MM.1S (cell line): ENCODE measurements around the gene PAPSS2.

ENCODE experiments used
- DNase-seq: peaks from one replicate; pipeline ENCODE4 v3.0.0-alpha.2; 2015
- H2AFZ ChIP-seq: fragments of 300-600 bp; sonication (generic); 2 replicates; pipeline ENCODE4 v1.6.0; 2016; ENCODE audit warnings: antibody characterized with exemption, low read length
- H3F3A ChIP-seq: fragments of 300-600 bp; sonication (generic); 2 replicates; pipeline ENCODE4 v1.6.1; 2016; ENCODE audit warnings: mild to moderate bottlenecking, antibody characterized with exemption, low read length, moderate library complexity, mixed read lengths; ENCODE audit not compliant: insufficient read depth
- H3K27ac ChIP-seq: fragments of 300-600 bp; sonication (generic); 2 replicates; pipeline ENCODE4 v1.5.1; 2016; ENCODE audit warnings: mild to moderate bottlenecking, low read length
- H3K27me3 ChIP-seq: fragments of 300-600 bp; sonication (generic); replicated peaks from 2 replicates; pipeline ENCODE4 v1.6.0; 2016; ENCODE audit warnings: low read length; ENCODE audit not compliant: insufficient read depth
- H3K36me3 ChIP-seq: fragments of 300-600 bp; sonication (generic); replicated peaks from 2 replicates; pipeline ENCODE4 v1.6.1; 2016; ENCODE audit warnings: mild to moderate bottlenecking, low read length, mixed read lengths; ENCODE audit not compliant: insufficient read depth
- H3K4me1 ChIP-seq: fragments of 300-600 bp; sonication (generic); 2 replicates; pipeline ENCODE4 v1.6.1; 2016; ENCODE audit warnings: low read length, mixed read lengths
- H3K4me2 ChIP-seq: fragments of 300-600 bp; sonication (generic); 2 replicates; pipeline ENCODE4 v1.6.0; 2016; ENCODE audit warnings: low read depth, low read length
- H3K4me3 ChIP-seq: fragments of 300-600 bp; sonication (generic); 2 replicates; pipeline ENCODE4 v1.5.1; 2016; ENCODE audit warnings: low read length, mixed read lengths
- H3K79me2 ChIP-seq: fragments of 300-600 bp; sonication (generic); 2 replicates; pipeline ENCODE4 v1.6.1; 2016; ENCODE audit warnings: mixed run types, low read length, mixed read lengths
- H3K9ac ChIP-seq: fragments of 300-600 bp; sonication (generic); 2 replicates; pipeline ENCODE4 v1.6.1; 2016; ENCODE audit warnings: low read length, mixed read lengths
- H3K9me2 ChIP-seq: fragments of 300-600 bp; sonication (generic); replicated peaks from 2 replicates; pipeline ENCODE4 v1.6.1; 2016; ENCODE audit warnings: mild to moderate bottlenecking, low read length, mixed read lengths; ENCODE audit not compliant: insufficient read depth
- H3K9me3 ChIP-seq: fragments of 300-600 bp; sonication (generic); replicated peaks from 2 replicates; pipeline ENCODE4 v1.6.1; 2016; ENCODE audit warnings: mild to moderate bottlenecking, low read length, mixed read lengths; ENCODE audit not compliant: insufficient read depth
- H4K20me1 ChIP-seq: fragments of 300-600 bp; sonication (generic); 2 replicates; pipeline ENCODE4 v1.6.1; 2016; ENCODE audit warnings: mild to moderate bottlenecking, low read length, moderate library complexity, mixed read lengths; ENCODE audit not compliant: insufficient read depth
- CTCF ChIP-seq: fragments of 300-600 bp; sonication (generic); IDR thresholded peaks from 2 replicates; pipeline ENCODE4 v1.5.1; 2016; ENCODE audit warnings: antibody characterized with exemption, low read length, mixed read lengths
- EZH2 ChIP-seq: fragments of 300-600 bp; sonication (generic); optimal IDR thresholded peaks from 2 replicates; pipeline ENCODE3; 2017; ENCODE audit warnings: low read depth, mild to moderate bottlenecking, antibody characterized with exemption, low read length, mixed read lengths
- EZH2phosphoT487 ChIP-seq: fragments of 300-600 bp; sonication (generic); IDR thresholded peaks from 2 replicates; pipeline ENCODE4 v1.6.1; 2018; ENCODE audit warnings: antibody characterized with exemption, low read length

PAPSS2 gene

GRCh38 chr10:87713707-87714106 lies 54.0 kb downstream of the PAPSS2 start:
- Histone ChIP-seq H3K4me2 (no peak overlapping the region), H3K4me1 (no peaks in the 10 kb centered on the region), H4K20me1 (no peaks in the 10 kb centered on the region), H3K9me2 (no peaks in the 10 kb centered on the region), H3F3A (no peaks in the 10 kb centered on the region), H2AFZ (no peak overlapping the region), H3K4me3 (no peak overlapping the region), H3K27ac (no peak overlapping the region), H3K36me3 (no peaks in the 10 kb centered on the region), H3K9me3 (no peaks in the 10 kb centered on the region), H3K9ac (no peak overlapping the region), H3K27me3 (no peaks in the 10 kb centered on the region), H3K79me2 (no peaks in the 10 kb centered on the region)
- no peak for DNase-seq
- TF ChIP-seq CTCF (no peak), EZH2phosphoT487 (no peak), EZH2 (no peak)

GRCh38 chr10:87715552-87716347 lies 56.1 kb downstream of the PAPSS2 start:
- Histone ChIP-seq H3K9me3 (no peaks in the 10 kb centered on the region), H3K4me1 (no peaks in the 10 kb centered on the region), H3K9ac (no peak overlapping the region), H2AFZ (no peak overlapping the region), H3K4me2 (no peak overlapping the region), H3K79me2 (no peaks in the 10 kb centered on the region), H3K27ac (no peak overlapping the region), H3F3A (no peaks in the 10 kb centered on the region), H4K20me1 (no peaks in the 10 kb centered on the region), H3K4me3 (no peak overlapping the region), H3K36me3 (no peaks in the 10 kb centered on the region), H3K27me3 (no peaks in the 10 kb centered on the region), H3K9me2 (no peaks in the 10 kb centered on the region)
- no peak for DNase-seq
- no peak for TF ChIP-seq EZH2phosphoT487

- Histone ChIP-seq H3K9ac (no peak overlapping the region), H3K9me3 (no peaks in the 10 kb centered on the region), H3K36me3 (no peaks in the 10 kb centered on the region), H3K79me2 (no peaks in the 10 kb centered on the region), H3K9me2 (no peaks in the 10 kb centered on the region), H3K4me2 (no peak overlapping the region), H3K27me3 (no peaks in the 10 kb centered on the region), H4K20me1 (no peaks in the 10 kb centered on the region), H3K27ac (no peak overlapping the region), H2AFZ (no peak overlapping the region), H3F3A (no peaks in the 10 kb centered on the region), H3K4me1 (no peaks in the 10 kb centered on the region), H3K4me3 (no peak overlapping the region)
- no peak for TF ChIP-seq EZH2
- no peak for DNase-seq
Measured at GRCh38 chr10:87716348-87716670, 56.6 kb downstream of the PAPSS2 start.

DNA sequence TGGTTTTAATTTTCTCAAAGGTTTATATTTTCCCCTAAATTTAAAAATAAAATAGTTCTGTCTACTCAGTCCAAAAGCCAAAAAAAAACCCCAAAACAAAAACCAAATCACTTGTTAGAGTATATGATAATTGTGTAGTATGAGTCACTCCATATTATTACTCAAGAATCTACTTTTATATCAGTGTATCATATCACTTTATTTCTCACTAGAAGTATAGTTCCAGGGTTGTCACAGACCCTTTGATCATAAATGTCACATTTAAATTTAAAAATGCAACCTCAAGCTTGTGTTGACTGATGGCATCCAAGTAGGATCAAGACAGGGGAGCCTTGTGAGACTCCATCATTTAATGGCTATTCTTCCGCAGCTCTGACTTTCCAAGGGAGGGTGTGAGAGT lies 61.0 kb downstream of the PAPSS2 start:
- no peaks in the 10 kb centered on the region for H3K9me2 ChIP-seq
- no peak overlapping the region for H3K4me2 ChIP-seq
- H3K36me3 ChIP-seq, result no peaks in the 10 kb centered on the region
- no peaks in the 10 kb centered on the region for H3K27me3 ChIP-seq
- H3K79me2 ChIP-seq, result no peaks in the 10 kb centered on the region
- H3K4me3 ChIP-seq, result no peak overlapping the region
- no peak overlapping the region for H2AFZ ChIP-seq
- H3K9me3 ChIP-seq, result no peaks in the 10 kb centered on the region
- no peaks in the 10 kb centered on the region for H3F3A ChIP-seq
- no peak overlapping the region for H3K27ac ChIP-seq
- TF ChIP-seq EZH2phosphoT487 (no peak), EZH2 (no peak), CTCF (no peak)
- no peaks in the 10 kb centered on the region for H3K4me1 ChIP-seq
- H3K9ac ChIP-seq, result no peak overlapping the region
- DNase-seq, result no peak
- no peaks in the 10 kb centered on the region for H4K20me1 ChIP-seq
